ENCODE results near the gene VPS39. TPM values are rescaled to one million over a fixed set of nuclear protein-coding genes. Genes with fewer than 3 reads are reported as not detected.

Gene VPS39
- total RNA-seq, 1 donor from 2014 or later: 102 TPM

- Mint-ChIP-seq H3K4me3 (no peak overlapping the region), H3K36me3 (ENCODE audit: low read depth) (peaks cover 81% of the 10 kb centered on the region), H3K27me3 (no peaks in the 10 kb centered on the region), H3K9me3 (no peaks in the 10 kb centered on the region), H3K4me1 (peaks cover 7% of the 10 kb centered on the region), H3K27ac (no peak overlapping the region)
- DNase-seq (no peak), ATAC-seq (ENCODE audit: low read depth) (no peak)
- ChIA-PET CTCF (no interaction called here), POLR2A (interaction anchor here (0.7 kb wide), 1 partner anchor 70 kb away, joined by 3 read pairs; no protein-coding TSS in a partner anchor)
- intact Hi-C loops (cut with micrococcal nuclease): no loop called here
- TF ChIP-seq, protein P1, sequence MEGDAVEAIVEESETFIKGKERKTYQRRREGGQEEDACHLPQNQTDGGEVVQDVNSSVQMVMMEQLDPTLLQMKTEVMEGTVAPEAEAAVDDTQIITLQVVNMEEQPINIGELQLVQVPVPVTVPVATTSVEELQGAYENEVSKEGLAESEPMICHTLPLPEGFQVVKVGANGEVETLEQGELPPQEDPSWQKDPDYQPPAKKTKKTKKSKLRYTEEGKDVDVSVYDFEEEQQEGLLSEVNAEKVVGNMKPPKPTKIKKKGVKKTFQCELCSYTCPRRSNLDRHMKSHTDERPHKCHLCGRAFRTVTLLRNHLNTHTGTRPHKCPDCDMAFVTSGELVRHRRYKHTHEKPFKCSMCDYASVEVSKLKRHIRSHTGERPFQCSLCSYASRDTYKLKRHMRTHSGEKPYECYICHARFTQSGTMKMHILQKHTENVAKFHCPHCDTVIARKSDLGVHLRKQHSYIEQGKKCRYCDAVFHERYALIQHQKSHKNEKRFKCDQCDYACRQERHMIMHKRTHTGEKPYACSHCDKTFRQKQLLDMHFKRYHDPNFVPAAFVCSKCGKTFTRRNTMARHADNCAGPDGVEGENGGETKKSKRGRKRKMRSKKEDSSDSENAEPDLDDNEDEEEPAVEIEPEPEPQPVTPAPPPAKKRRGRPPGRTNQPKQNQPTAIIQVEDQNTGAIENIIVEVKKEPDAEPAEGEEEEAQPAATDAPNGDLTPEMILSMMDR (IDR thresholded peaks at IDR 0.05): no peak
Observed at GRCh38 chr15:42182961-42183360, 25.1 kb downstream of the VPS39 start.

- intact Hi-C loops (cut with micrococcal nuclease): no loop called here
- ATAC-seq (ENCODE audit: low read depth) (no peak), DNase-seq (no peak)
- Mint-ChIP-seq H3K36me3 (ENCODE audit: low read depth) (peaks cover 80% of the 10 kb centered on the region), H3K27ac (no peak overlapping the region), H3K4me3 (no peak overlapping the region), H3K9me3 (no peaks in the 10 kb centered on the region), H3K4me1 (peaks cover 7% of the 10 kb centered on the region), H3K27me3 (no peaks in the 10 kb centered on the region)
- POLR2A ChIA-PET: no interaction called here
- CTCF ChIA-PET: no interaction called here
- TF ChIP-seq, protein P1 (IDR thresholded peaks at IDR 0.05): no peak
Observed at GRCh38 chr15:42182328-42182886, 25.7 kb downstream of the VPS39 start.

- Mint-ChIP-seq H3K36me3 (ENCODE audit: low read depth) (peaks cover 77% of the 10 kb centered on the region), H3K27ac (no peak overlapping the region), H3K4me1 (no peaks in the 10 kb centered on the region), H3K9me3 (no peaks in the 10 kb centered on the region), H3K27me3 (no peaks in the 10 kb centered on the region), H3K4me3 (no peak overlapping the region)
- no peak for ATAC-seq (ENCODE audit: low read depth)
- TF ChIP-seq, protein P1 (IDR thresholded peaks at IDR 0.05): no peak
- intact Hi-C loops (cut with micrococcal nuclease): no loop called here
- no peak for DNase-seq
- ChIA-PET POLR2A (no interaction called here), CTCF (no interaction called here)
Observed at GRCh38 chr15:42178056-42178455, 30.0 kb downstream of the VPS39 start.

DNA sequence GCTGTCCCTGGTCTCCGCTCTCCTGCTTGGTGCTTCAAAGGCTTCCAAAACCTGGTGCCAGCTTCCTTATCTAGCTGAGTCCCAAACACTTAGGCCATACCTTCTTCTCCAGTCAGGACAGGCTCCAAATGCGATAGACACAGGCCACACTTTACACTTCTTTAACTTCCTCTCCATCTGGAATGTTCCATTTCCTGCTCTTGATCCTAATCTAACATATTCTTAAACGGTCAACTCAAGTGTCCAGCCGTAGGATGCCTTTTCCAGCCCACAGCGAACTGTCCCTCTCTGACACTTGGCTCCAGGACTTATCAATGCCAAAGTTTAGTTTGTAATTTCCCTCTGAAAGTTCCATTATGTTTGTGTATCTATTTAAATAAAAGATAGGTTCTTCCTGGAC lies 32.4 kb downstream of the VPS39 start:
- no peaks in the 10 kb centered on the region for H3K9me3 Mint-ChIP-seq
- ChIA-PET POLR2A (interaction anchor here (0.6 to 1.2 kb wide), 2 partner anchors 157 to 271 kb away, joined by 3 to 4 read pairs; no protein-coding TSS in a partner anchor), CTCF (no interaction called here)
- H3K36me3 Mint-ChIP-seq (ENCODE audit: low read depth): peaks cover 82% of the 10 kb centered on the region
- H3K4me3 Mint-ChIP-seq: no peak overlapping the region
- TF ChIP-seq, protein P1 (IDR thresholded peaks at IDR 0.05): no peak
- no peak for ATAC-seq (ENCODE audit: low read depth)
- no peak for DNase-seq
- no peaks in the 10 kb centered on the region for H3K27me3 Mint-ChIP-seq
- no peak overlapping the region for H3K27ac Mint-ChIP-seq
- intact Hi-C loops (cut with micrococcal nuclease): no loop called here
- peaks cover 10% of the 10 kb centered on the region for H3K4me1 Mint-ChIP-seq

- intact Hi-C loops (cut with micrococcal nuclease): no loop called here
- TF ChIP-seq, protein P1 (IDR thresholded peaks at IDR 0.05): no peak
- Mint-ChIP-seq H3K9me3 (no peaks in the 10 kb centered on the region), H3K36me3 (ENCODE audit: low read depth) (peaks cover 77% of the 10 kb centered on the region), H3K4me1 (peaks cover 10% of the 10 kb centered on the region), H3K27ac (no peak overlapping the region), H3K4me3 (no peak overlapping the region), H3K27me3 (no peaks in the 10 kb centered on the region)
- CTCF ChIA-PET: no interaction called here
- POLR2A ChIA-PET: no interaction called here
- DNase-seq: no peak
- no peak for ATAC-seq (ENCODE audit: low read depth)
Observed at GRCh38 chr15:42172475-42172874, 35.6 kb downstream of the VPS39 start.

Data from activated B cell treated with CpG ODN at 0.5 μM for 24 hours (primary cell).